Activated T-helper 1 cell treated with anti-CD3 and anti-CD28 coated beads, Interleukin-2, amount 50 U/mL, for 16 hours (primary cell): Measurements from ENCODE around the gene TLK2.
"Not testable (repeated sequence)": the region's sequence is repeated elsewhere in the genome, so short reads cannot be mapped to it uniquely, and the experiment has no call there.

ENCODE experiments used
- DNase-seq, 2 donors: peaks; one replicate each; pipeline ENCODE4 v3.0.0-alpha.2; 2020; ENCODE audit warnings: low read depth in 1 of 2, low spot score in 1 of 2

The TLK2 gene

GRCh38 chr17:62482553-62482952 is 3.9 kb downstream of the TLK2 start:
- DNase-seq = not testable (repeated sequence)

DNA sequence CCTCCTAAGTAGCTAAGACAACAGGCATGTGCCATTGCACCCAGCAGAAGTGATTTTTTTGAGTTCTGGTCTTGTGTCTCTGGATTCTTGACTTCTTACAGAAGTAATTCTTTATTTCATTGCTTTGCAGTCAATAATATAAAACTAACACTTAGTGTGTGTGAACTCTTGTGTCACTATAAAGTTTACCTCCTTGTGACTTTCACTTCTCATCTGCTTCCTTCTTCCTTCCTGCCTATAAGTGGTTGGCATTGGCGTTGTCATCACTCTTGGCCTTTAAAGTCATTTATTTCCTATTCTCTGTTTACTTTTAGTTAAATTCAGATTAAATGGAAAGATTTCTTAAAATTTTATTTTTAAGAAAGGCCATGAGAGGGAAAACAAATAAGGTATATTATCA is 12.4 kb downstream of the TLK2 start:
- not testable (repeated sequence) for DNase-seq

- DNase-seq = not testable (repeated sequence)
These were observed 14.5 kb downstream of the TLK2 start for GRCh38 chr17:62493049-62493655.

GRCh38 chr17:62494073-62494472 is 15.4 kb downstream of the TLK2 start:
- DNase-seq = not testable (repeated sequence)

- not testable (repeated sequence) for DNase-seq
These were observed 17.7 kb downstream of the TLK2 start for GRCh38 chr17:62496344-62496743.

DNA sequence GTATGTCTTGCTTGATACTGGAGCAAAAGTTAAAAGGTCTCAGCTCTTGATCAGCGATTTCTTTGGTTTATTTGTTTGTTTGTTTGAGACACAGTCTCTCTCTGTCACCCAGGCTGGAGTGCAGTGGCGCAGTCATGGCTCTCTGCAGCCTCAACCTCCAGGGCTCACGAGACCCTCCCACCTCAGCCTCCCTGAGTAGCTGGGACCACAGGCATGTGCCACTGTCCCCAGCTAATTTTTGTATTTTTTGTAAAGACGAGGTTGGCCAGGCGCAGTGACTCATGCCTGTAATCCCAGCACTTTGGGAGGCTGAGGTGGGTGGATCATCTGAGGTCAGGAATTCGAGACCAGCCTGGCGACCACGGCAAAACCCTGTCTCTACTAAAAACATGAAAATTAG is 20.2 kb downstream of the TLK2 start:
- DNase-seq = not testable (repeated sequence)

DNA sequence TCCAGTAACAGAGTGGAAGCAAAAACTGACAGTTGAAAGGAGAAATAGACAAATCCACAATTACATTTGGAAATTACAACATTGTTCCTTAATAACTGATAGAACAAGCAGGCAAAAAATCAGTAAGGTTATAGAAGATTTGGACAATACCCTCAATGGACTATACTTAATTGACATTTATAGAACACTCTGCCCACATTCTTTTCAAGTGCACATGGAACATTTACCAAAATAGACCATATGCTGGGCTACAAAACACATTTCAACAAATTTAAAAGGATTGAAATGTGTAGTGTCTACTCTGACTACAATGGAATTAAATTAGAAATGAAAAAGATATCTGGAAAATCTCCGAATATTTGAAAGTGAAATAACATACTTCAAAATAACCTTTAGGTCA is 21.8 kb downstream of the TLK2 start:
- DNase-seq = not testable (repeated sequence)

DNA sequence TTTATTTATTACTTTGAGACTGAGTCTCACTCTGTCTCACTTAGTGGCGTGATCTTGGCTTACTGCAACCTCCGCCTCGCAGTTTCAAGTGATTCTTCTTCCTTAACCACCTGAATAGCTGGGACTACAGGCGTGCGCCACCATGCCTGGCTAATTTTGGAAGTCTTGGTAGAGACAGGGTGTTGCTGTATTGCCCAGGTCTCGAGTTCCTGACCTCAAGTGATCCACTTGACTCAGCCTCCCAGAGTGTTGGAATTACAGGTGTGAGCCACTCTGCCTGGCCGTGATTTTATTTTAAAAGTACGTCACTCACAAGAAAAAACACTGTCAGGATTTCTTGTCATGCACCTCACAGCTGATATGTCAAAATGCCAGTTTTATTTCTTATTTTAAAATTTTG is 26.2 kb downstream of the TLK2 start:
- not testable (repeated sequence) for DNase-seq

DNA sequence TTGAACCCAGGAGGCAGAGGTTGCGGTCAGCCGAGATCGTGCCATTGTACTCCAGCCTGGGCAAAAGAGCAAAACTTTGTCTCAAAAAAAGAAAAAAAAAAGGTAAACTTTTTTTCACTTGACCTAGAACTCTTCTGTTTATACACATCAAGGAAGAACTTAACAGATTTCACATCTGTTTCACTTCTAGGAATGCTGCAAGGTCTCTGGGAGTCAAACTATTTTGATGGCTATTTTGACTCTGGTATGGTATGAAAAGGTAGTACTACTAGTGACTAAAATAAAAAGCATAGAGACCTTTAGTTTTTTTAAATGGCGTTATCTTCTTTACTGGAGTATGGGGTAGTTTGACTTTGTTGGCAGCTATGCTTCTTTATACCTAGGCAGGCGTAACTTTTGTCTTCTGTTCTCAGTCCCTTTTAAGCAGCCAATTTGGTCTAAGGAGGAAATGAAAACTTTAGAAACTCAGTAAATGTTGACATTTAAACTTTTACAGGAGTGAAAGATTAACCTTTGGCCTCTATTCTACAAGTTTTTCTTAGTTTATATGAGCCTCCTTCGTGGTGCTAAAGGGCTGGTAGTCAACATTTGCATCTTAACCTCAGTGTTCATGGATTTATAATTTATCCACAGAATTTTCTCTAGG is 28.7 kb downstream of the TLK2 start:
- DNase-seq = not testable (repeated sequence)

GRCh38 chr17:62510247-62510819 is 31.7 kb downstream of the TLK2 start:
- not testable (repeated sequence) for DNase-seq

- DNase-seq = not testable (repeated sequence)
These were observed 32.4 kb downstream of the TLK2 start for GRCh38 chr17:62511014-62511413.

DNA sequence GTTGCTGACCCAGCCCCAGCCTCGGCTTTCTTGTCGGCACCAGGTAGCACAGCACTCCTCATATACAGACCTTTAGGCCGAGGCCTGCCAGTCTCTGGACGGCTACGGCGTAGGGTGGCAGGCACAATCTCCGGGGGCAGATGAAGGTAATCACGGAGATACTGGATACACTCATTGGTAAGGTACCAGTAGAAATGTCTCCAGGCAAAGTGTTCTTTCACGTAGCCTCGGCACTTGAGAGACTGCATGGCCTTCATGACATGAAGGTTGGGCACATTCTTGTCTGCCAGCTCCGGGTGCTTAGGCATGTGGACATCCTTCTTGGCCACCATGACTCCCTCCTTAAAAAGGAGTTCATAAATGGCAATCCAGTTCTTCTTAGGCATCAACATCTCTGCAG is 37.8 kb downstream of the TLK2 start:
- DNase-seq = not testable (repeated sequence)

GRCh38 chr17:62521295-62521694 is 42.7 kb downstream of the TLK2 start:
- not testable (repeated sequence) for DNase-seq

GRCh38 chr17:62524077-62524476 is 45.5 kb downstream of the TLK2 start:
- DNase-seq = not testable (repeated sequence)

DNA sequence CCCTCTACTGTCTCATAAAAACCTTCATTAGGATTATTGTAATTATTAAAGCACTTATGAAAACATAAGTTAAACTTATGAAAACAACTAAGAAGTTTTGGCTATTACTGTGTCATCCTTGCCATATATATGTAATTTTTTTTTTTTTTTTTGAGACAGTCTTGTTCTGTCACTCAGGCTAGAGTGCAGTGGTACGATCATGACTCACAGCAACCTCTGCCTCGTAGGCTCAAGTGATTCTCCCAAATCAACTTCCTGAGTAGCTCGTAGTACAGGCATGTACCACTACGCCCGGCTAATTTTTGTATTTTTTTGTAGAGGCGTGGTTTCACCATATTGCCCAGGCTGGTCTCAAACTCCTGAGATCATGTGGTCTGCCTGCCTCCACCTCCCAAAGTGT is 46.7 kb downstream of the TLK2 start:
- not testable (repeated sequence) for DNase-seq

GRCh38 chr17:62530936-62531335 is 52.3 kb downstream of the TLK2 start:
- not testable (repeated sequence) for DNase-seq

- not testable (repeated sequence) for DNase-seq
These were observed 57.9 kb downstream of the TLK2 start for GRCh38 chr17:62536557-62536956.

DNA sequence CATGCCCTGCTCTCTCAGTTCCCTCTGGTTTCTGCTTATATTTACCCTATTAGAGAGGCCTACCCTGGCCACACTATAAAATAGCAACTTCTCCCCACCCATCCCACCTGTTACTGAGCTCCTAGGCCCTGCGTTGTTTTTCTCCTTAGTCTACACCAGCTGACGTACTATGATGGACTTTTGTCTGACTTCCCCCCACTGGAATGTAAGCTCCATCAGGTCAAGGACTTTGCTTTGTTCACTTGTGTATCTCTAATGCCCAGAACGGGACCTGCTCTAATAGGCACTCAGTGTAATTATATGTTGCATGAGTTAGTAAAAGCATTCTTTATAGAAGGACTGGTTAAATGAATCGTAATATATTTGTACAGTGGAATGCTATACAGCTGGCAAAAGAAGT is 62.4 kb downstream of the TLK2 start:
- DNase-seq = not testable (repeated sequence)

- DNase-seq = not testable (repeated sequence)
These were observed 64.7 kb downstream of the TLK2 start for GRCh38 chr17:62543278-62543775.

DNA sequence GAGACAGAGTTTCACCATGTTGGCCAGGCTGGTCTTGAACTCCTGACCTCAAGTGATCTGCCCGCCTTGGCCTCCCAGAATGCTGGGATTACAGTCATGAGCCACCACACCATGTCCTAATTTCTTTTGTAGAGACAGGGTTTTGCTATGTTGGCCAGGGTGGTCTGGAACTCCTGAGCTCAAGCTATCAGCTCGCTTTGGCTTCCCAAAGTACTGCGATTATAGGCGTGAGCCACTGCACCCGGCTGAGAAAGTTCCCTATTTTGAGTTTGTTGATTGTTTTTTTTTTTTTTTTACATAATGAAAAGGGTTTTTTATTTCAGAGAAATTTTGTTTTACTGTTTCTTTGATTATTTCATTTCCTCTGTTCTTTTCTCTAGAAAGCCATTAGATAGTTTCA is 67.4 kb downstream of the TLK2 start:
- not testable (repeated sequence) for DNase-seq

GRCh38 chr17:62552851-62553659 is 74.4 kb downstream of the TLK2 start:
- peak in 1 of 2 donors; percentile 8 for DNase-seq
